Measurements from ENCODE around the gene DHPS.
A peak's percentile ranks its signal among the peaks of the same experiment; 100 is the strongest.

The DHPS gene

GRCh38 chr19:12675399-12675798, 6.3 kb downstream of the DHPS start:
- no peak for TF ChIP-seq CTCF (IDR thresholded peaks at IDR 0.05)
- Mint-ChIP-seq H3K4me1 (peaks cover 9% of the 10 kb centered on the region), H3K36me3 (ENCODE audit: low read depth) (peaks cover 50% of the 10 kb centered on the region), H3K27me3 (ENCODE audit: low read depth, poor library complexity) (no peaks in the 10 kb centered on the region), H3K9me3 (no peaks in the 10 kb centered on the region), H3K27ac (no peak overlapping the region), H3K4me3 (no peak overlapping the region)
- DNase-seq, result no peak

- Mint-ChIP-seq H3K36me3 (ENCODE audit: low read depth) (peaks cover 38% of the 10 kb centered on the region), H3K9me3 (no peaks in the 10 kb centered on the region), H3K4me3 (no peak overlapping the region), H3K4me1 (peaks cover 36% of the 10 kb centered on the region), H3K27me3 (ENCODE audit: low read depth, poor library complexity) (no peaks in the 10 kb centered on the region), H3K27ac (no peak overlapping the region)
- DNase-seq, result no peak
- no peak for TF ChIP-seq CTCF (IDR thresholded peaks at IDR 0.05)
These were observed 8.9 kb downstream of the DHPS start for GRCh38 chr19:12672744-12673143.

GRCh38 chr19:12670159-12670928, 11.3 kb downstream of the DHPS start:
- Mint-ChIP-seq H3K36me3 (ENCODE audit: low read depth) (peaks cover 26% of the 10 kb centered on the region), H3K27ac (peak overlapping the region; percentile 100), H3K9me3 (no peaks in the 10 kb centered on the region), H3K27me3 (ENCODE audit: low read depth, poor library complexity) (no peaks in the 10 kb centered on the region), H3K4me1 (peaks cover 56% of the 10 kb centered on the region), H3K4me3 (peak overlapping the region; percentile 97)
- no peak for DNase-seq
- no peak for TF ChIP-seq CTCF (IDR thresholded peaks at IDR 0.05)

GRCh38 chr19:12669270-12670158, 12.2 kb downstream of the DHPS start:
- Mint-ChIP-seq H3K36me3 (ENCODE audit: low read depth) (peaks cover 19% of the 10 kb centered on the region), H3K27ac (peak overlapping the region; percentile 100), H3K9me3 (no peaks in the 10 kb centered on the region), H3K4me3 (peak overlapping the region; percentile 97), H3K27me3 (ENCODE audit: low read depth, poor library complexity) (peaks cover 4% of the 10 kb centered on the region), H3K4me1 (peaks cover 63% of the 10 kb centered on the region)
- TF ChIP-seq CTCF (IDR thresholded peaks at IDR 0.05), result no peak
- DNase-seq, result peak; percentile 79

GRCh38 chr19:12668932-12669269, 12.8 kb downstream of the DHPS start:
- Mint-ChIP-seq H3K4me1 (peaks cover 67% of the 10 kb centered on the region), H3K4me3 (peak overlapping the region; percentile 97), H3K36me3 (ENCODE audit: low read depth) (peaks cover 13% of the 10 kb centered on the region), H3K9me3 (no peaks in the 10 kb centered on the region), H3K27ac (peak overlapping the region; percentile 81), H3K27me3 (ENCODE audit: low read depth, poor library complexity) (peaks cover 4% of the 10 kb centered on the region)
- DNase-seq, result peak; percentile 53
- no peak for TF ChIP-seq CTCF (IDR thresholded peaks at IDR 0.05)

All from nephron progenitor cell (in vitro differentiated cells).